Measurements from ENCODE around the gene FAM107B.

Gene FAM107B

DNA sequence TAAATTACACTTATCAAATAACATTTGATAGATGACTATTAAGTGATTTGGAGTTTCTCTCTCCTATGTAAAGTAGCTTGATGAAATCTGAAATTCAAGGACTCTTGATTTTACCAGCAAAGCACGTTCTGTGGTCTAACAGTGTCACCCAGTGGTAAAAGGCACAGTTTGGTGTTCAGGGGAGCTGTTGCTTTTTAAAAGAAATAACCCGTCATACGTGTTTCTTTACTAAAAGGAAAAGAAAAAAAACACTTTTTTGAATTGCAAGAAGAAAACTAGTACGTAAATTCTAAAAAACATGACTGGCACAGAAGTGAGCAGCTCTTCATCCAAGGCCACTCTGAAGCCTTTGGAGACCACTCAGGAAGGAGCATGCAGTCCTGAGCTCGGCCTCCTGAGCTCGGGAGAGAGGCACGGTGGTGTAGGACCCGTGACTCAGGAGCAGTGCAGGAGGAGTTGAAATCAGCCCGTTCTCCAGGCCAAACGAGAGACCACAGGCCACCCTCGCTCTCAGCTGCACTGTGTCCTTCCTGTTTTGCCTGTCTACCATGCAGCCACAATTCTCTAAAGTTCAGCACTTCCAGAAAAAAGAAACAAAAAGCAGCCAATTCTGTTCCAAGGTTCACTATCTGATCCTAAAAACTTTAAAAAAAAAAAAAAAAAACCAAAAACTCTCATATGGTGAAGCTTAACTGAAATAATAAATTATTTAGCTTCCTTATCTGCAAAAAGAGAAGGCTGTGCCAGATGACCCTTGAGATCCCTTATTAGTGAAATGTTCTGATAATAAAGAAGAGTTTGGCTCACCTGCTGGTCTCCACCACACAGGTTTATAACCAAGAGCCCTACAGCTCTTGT lies 231.4 kb downstream of the FAM107B start:
- TF ChIP-seq PAX5 (IDR thresholded peaks at IDR 0.05; ENCODE audit: insufficient read depth, low read length, severe bottlenecking) (no peak), TAF1 (IDR thresholded peaks at IDR 0.05; ENCODE audit: low read depth, low read length) (no peak), POU2F2 (IDR thresholded peaks at IDR 0.05; ENCODE audit: low read depth, low read length) (no peak), SPI1 (IDR thresholded peaks at IDR 0.05; ENCODE audit: low read depth, low read length) (no peak), POLR2A (IDR thresholded peaks at IDR 0.05; ENCODE audit: low read depth, low read length) (no peak), POLR2AphosphoS5 (IDR thresholded peaks at IDR 0.05; ENCODE audit: low read depth, low read length) (no peak)
- DNase-seq (ENCODE audit: insufficient read length, low spot score) (no peak), FAIRE-seq (peak; percentile 76)

DNA sequence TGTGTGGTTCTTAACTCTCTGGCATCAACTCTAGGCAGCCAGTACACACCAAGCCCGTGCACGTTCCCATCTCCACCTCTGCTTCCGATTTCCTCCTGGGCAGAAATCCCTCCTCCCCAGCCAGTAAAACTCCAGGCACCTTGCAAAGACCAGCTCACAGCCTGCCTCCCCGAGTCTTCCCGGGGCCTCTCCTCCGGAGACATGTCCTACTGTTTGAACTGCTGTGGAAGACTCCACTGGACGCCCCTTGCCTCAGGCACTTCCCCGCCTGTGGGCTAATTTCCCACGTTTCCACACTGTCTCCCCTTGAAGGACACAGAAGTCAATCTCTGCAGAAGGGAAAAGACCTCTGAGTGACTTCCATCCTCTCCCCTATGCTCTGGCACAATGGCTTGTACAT lies 233.3 kb downstream of the FAM107B start:
- TF ChIP-seq TAF1 (IDR thresholded peaks at IDR 0.05; ENCODE audit: low read depth, low read length) (no peak), POU2F2 (IDR thresholded peaks at IDR 0.05; ENCODE audit: low read depth, low read length) (no peak), PAX5 (IDR thresholded peaks at IDR 0.05; ENCODE audit: insufficient read depth, low read length, severe bottlenecking) (no peak), POLR2AphosphoS5 (IDR thresholded peaks at IDR 0.05; ENCODE audit: low read depth, low read length) (no peak), SPI1 (IDR thresholded peaks at IDR 0.05; ENCODE audit: low read depth, low read length) (no peak), POLR2A (IDR thresholded peaks at IDR 0.05; ENCODE audit: low read depth, low read length) (no peak)
- no peak for FAIRE-seq
- no peak for DNase-seq (ENCODE audit: insufficient read length, low spot score)

DNA sequence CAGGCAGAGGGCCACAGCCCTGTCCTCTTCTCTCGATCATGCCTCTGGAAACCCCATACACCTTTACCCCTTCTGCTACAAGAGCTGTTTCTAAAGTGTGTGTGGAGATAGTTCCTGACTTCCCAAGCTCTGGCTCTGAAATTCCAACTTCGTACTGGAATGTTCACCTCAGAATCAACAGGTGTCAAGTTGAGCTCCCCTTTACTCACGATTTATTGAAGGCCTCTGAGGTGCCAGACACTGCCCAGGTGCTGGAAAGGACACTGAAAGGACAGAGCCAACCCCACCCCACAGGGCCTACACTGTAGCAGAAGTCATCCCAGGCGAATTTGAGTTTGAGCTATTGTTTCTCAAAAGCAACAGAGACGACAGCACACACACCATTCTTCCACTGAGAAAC lies 234.1 kb downstream of the FAM107B start:
- DNase-seq (ENCODE audit: insufficient read length, low spot score) (no peak), FAIRE-seq (no peak)
- TF ChIP-seq POLR2A (IDR thresholded peaks at IDR 0.05; ENCODE audit: low read depth, low read length), result no peak
- no peak for TF ChIP-seq PAX5 (IDR thresholded peaks at IDR 0.05; ENCODE audit: insufficient read depth, low read length, severe bottlenecking)
- no peak for TF ChIP-seq POU2F2 (IDR thresholded peaks at IDR 0.05; ENCODE audit: low read depth, low read length)
- no peak for TF ChIP-seq TAF1 (IDR thresholded peaks at IDR 0.05; ENCODE audit: low read depth, low read length)
- no peak for TF ChIP-seq POLR2AphosphoS5 (IDR thresholded peaks at IDR 0.05; ENCODE audit: low read depth, low read length)
- TF ChIP-seq SPI1 (IDR thresholded peaks at IDR 0.05; ENCODE audit: low read depth, low read length), result no peak

DNA sequence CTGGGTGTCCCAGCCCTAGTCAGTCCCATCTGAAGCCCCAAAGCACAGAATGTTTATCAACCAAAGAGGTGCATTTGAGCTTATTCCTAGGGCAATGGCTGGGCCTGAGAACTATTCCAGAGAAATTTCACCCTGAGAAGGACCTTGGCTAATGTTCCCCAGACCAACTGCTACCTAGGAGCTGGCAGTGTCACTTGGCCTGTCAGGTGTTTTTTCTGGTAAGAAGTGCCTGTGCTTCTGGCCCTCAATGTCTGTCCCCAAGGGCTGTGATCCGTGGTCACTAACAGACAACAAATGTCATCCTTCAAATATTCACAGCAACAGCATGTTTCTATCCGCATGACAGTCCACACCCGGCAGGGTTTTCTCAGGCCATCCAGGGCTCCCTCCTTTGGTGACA lies 234.6 kb downstream of the FAM107B start:
- TF ChIP-seq POU2F2 (IDR thresholded peaks at IDR 0.05; ENCODE audit: low read depth, low read length) (no peak), SPI1 (IDR thresholded peaks at IDR 0.05; ENCODE audit: low read depth, low read length) (no peak), POLR2A (IDR thresholded peaks at IDR 0.05; ENCODE audit: low read depth, low read length) (no peak), POLR2AphosphoS5 (IDR thresholded peaks at IDR 0.05; ENCODE audit: low read depth, low read length) (no peak)
- FAIRE-seq, result no peak
- no peak for DNase-seq (ENCODE audit: insufficient read length, low spot score)

DNA sequence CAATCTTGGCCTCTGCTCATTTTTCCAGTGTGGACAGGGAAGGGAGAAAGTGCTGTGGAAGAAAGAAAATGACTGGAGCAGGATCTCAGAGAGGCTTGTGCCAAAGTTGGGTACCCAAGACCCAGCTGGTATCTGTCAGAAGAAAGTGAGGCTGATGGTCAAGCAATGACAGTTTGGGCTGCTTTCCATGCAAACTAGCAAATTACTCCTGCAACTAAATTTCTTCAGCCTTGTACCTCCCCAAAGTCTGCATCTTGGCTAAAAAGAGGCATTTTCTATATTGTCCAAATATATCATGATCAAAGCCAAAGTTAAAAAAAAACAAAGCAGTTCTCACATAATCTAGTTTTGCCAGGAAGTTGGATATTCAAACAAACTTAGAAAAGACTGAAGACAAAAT lies 235.5 kb downstream of the FAM107B start:
- DNase-seq (ENCODE audit: insufficient read length, low spot score) (no peak), FAIRE-seq (no peak)
- TF ChIP-seq POLR2A (IDR thresholded peaks at IDR 0.05; ENCODE audit: low read depth, low read length) (no peak), SPI1 (IDR thresholded peaks at IDR 0.05; ENCODE audit: low read depth, low read length) (no peak), POU2F2 (IDR thresholded peaks at IDR 0.05; ENCODE audit: low read depth, low read length) (no peak), TAF1 (IDR thresholded peaks at IDR 0.05; ENCODE audit: low read depth, low read length) (no peak)

DNA sequence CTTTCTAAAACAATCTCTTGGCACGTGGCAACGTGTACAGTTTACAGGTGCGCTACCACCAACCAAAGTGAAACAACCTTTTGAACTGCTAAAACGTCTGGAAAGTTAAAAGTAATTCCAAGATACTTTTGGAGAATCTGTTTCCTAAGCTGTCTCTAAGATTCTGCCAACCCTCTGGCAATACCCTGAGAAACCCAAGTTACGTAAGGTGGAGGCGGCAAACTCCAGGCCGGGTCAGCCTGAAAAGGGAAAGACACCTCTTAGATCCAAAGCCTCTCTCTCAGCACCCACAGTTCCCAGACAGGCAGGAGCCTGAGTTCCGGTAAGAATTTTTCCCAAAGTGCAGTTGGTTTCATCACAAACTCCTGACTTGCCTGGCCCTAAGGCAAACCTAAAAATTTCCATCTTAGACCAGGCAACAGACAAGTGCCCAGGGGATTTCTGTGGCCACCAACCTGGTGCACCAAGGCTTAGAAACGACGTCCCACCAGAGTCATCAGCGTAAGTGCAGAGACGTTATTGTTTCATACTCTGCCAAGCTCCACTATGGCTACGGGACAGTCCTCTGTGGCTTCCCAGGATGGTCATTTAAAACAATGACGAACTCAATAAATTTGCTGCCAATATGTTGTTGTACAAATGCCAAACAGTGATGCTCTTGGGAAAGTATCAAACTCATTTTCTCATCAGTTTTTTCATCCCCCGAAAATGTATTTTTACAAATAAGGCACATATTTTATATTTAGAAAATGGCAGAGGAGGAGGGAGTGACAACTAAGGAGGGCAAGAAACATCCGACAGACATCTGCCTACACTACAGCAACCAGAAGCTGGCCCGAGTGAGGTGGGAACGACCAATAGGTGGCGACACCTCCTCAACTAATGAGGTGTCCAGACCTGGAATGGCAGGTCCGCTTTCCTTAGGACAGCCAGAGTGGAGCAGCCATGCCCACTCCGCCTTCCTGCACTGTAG lies 238.2 kb downstream of the FAM107B start:
- FAIRE-seq (peak; percentile 75), DNase-seq (ENCODE audit: insufficient read length, low spot score) (no peak)
- TF ChIP-seq SPI1 (IDR thresholded peaks at IDR 0.05; ENCODE audit: low read depth, low read length) (no peak), POU2F2 (IDR thresholded peaks at IDR 0.05; ENCODE audit: low read depth, low read length) (no peak), PAX5 (IDR thresholded peaks at IDR 0.05; ENCODE audit: insufficient read depth, low read length, severe bottlenecking) (no peak), POLR2AphosphoS5 (IDR thresholded peaks at IDR 0.05; ENCODE audit: low read depth, low read length) (no peak), POLR2A (IDR thresholded peaks at IDR 0.05; ENCODE audit: low read depth, low read length) (no peak), TAF1 (IDR thresholded peaks at IDR 0.05; ENCODE audit: low read depth, low read length) (no peak)

DNA sequence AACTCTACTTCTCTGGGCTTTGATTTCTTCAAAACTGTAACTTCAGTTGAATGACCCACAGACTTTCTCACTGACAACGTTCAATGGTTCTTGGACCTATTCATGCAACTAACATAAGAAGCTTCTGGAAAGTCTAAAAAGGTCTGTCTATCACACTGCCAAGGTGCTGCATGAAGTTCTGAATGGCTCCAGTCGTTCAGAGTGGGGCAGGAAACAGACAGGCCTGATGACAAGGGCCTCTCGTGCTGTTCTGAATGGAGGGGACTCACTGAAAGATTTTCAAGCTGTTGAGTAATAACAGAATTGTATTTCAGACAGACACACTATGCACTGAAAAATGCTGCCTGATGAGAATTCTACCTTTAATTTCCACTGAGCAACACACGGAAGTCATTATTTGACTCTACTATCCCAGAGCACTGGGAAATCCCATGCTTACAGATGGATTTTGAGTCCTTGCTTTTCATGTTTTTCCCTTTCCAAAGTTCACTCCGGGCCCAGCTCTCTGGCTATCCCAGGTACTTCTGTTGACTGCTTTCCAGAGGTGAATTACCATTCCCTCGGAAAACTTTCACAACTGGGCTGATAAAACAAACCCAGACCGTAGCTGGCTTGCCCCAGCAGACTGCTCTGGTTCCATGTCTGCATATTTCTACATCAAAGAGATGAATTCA lies 239.1 kb downstream of the FAM107B start:
- TF ChIP-seq PAX5 (IDR thresholded peaks at IDR 0.05; ENCODE audit: insufficient read depth, low read length, severe bottlenecking) (no peak), TAF1 (IDR thresholded peaks at IDR 0.05; ENCODE audit: low read depth, low read length) (no peak), POLR2AphosphoS5 (IDR thresholded peaks at IDR 0.05; ENCODE audit: low read depth, low read length) (no peak), POLR2A (IDR thresholded peaks at IDR 0.05; ENCODE audit: low read depth, low read length) (no peak), POU2F2 (IDR thresholded peaks at IDR 0.05; ENCODE audit: low read depth, low read length) (no peak)
- DNase-seq (ENCODE audit: insufficient read length, low spot score) (no peak), FAIRE-seq (no peak)

DNA sequence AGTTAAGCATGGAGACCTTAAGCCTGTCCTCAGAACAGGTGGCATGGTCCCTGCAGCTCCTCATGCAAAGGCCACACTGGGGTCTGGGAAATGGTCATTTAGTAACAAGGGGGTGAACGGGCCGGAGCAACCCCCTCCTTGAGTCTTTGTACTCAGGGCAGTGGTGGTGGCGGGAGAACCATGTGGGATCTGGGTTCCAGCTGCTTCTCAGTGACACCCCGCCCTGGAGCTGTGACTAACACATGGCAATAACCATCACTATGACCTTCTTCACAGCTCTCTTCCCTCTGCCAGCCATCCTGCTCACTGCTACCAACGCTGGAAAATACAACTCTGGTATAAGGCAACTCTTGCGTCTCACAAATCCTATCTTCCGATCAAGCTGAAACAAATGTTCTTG lies 240.5 kb downstream of the FAM107B start:
- DNase-seq (ENCODE audit: insufficient read length, low spot score) (no peak), FAIRE-seq (no peak)
- TF ChIP-seq POLR2A (IDR thresholded peaks at IDR 0.05; ENCODE audit: low read depth, low read length) (no peak), TAF1 (IDR thresholded peaks at IDR 0.05; ENCODE audit: low read depth, low read length) (no peak), SPI1 (IDR thresholded peaks at IDR 0.05; ENCODE audit: low read depth, low read length) (no peak), POU2F2 (IDR thresholded peaks at IDR 0.05; ENCODE audit: low read depth, low read length) (no peak), POLR2AphosphoS5 (IDR thresholded peaks at IDR 0.05; ENCODE audit: low read depth, low read length) (no peak), PAX5 (IDR thresholded peaks at IDR 0.05; ENCODE audit: insufficient read depth, low read length, severe bottlenecking) (no peak)

DNA sequence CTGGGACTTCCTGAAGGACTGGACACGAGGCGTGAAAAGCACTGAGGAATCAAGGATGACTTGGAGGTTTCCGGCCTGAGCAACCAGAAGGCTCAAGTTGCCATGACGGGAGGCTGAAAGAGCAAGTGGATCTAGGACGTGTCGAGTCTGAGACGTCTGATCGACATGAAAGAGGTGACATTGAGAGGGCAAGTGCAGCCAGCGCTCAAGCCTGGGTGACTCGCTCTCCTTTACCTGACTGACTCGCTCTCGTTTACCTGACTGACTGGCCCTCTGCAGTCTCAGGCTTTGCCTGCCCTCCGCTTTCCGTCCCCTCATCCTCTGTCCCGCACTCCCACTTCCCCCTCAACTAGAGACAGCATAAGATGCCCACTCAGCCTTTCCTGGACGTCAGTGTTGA lies 241.4 kb downstream of the FAM107B start:
- TF ChIP-seq PAX5 (IDR thresholded peaks at IDR 0.05; ENCODE audit: insufficient read depth, low read length, severe bottlenecking) (no peak), POLR2AphosphoS5 (IDR thresholded peaks at IDR 0.05; ENCODE audit: low read depth, low read length) (no peak), SPI1 (IDR thresholded peaks at IDR 0.05; ENCODE audit: low read depth, low read length) (no peak), TAF1 (IDR thresholded peaks at IDR 0.05; ENCODE audit: low read depth, low read length) (no peak), POU2F2 (IDR thresholded peaks at IDR 0.05; ENCODE audit: low read depth, low read length) (no peak), POLR2A (IDR thresholded peaks at IDR 0.05; ENCODE audit: low read depth, low read length) (no peak)
- FAIRE-seq (no peak), DNase-seq (ENCODE audit: insufficient read length, low spot score) (no peak)
